Stimulated activated CD4-positive, alpha-beta T cell treated with anti-CD3 and anti-CD28 coated beads, Interleukin-4, amount 100 ng/mL, for 48 hours (primary cell): ENCODE data around the gene NCS1.
"Not testable (repeated sequence)": the region's sequence is repeated elsewhere in the genome, so short reads cannot be mapped to it uniquely, and the experiment has no call there.

ENCODE experiments used
- DNase-seq, 2 donors: peaks; one replicate each; pipeline ENCODE4 v3.0.0-alpha.2; 2020; ENCODE audit warnings: low read depth in 2 of 2

Gene NCS1

GRCh38 chr9:130237763-130238524 is 65.7 kb downstream of the NCS1 start:
- DNase-seq: no peak

- DNase-seq: no peak
These were observed 67.1 kb downstream of the NCS1 start for GRCh38 chr9:130239363-130239695.

- DNase-seq: peak; percentile 38 to 50
These were observed 67.6 kb downstream of the NCS1 start for GRCh38 chr9:130239741-130240241.

- no peak for DNase-seq
These were observed 68.4 kb downstream of the NCS1 start for GRCh38 chr9:130240410-130241197.

- no peak for DNase-seq
These were observed 69.0 kb downstream of the NCS1 start for GRCh38 chr9:130241198-130241535.

- DNase-seq: no peak
These were observed 70.2 kb downstream of the NCS1 start for GRCh38 chr9:130242270-130243014.

GRCh38 chr9:130243015-130243881 is 71.0 kb downstream of the NCS1 start:
- DNase-seq: peak; percentile 77 to 87

GRCh38 chr9:130243882-130244170 is 71.6 kb downstream of the NCS1 start:
- DNase-seq: no peak

GRCh38 chr9:130244548-130245165 is 72.5 kb downstream of the NCS1 start:
- DNase-seq: no peak

GRCh38 chr9:130245474-130245873 is 73.3 kb downstream of the NCS1 start:
- DNase-seq: no peak

- no peak for DNase-seq
These were observed 73.9 kb downstream of the NCS1 start for GRCh38 chr9:130246126-130246525.

GRCh38 chr9:130254747-130255630 is 82.8 kb downstream of the NCS1 start:
- DNase-seq: no peak

GRCh38 chr9:130255631-130256134 is 83.5 kb downstream of the NCS1 start:
- no peak for DNase-seq

GRCh38 chr9:130256644-130257043 is 84.4 kb downstream of the NCS1 start:
- no peak for DNase-seq

GRCh38 chr9:130258137-130258536 is 85.9 kb downstream of the NCS1 start:
- not testable (repeated sequence) for DNase-seq

- no peak for DNase-seq
These were observed 86.8 kb downstream of the NCS1 start for GRCh38 chr9:130259044-130259443.

GRCh38 chr9:130260816-130261765 is 88.9 kb downstream of the NCS1 start:
- no peak for DNase-seq

- no peak for DNase-seq
These were observed 90.0 kb downstream of the NCS1 start for GRCh38 chr9:130262061-130262745.
